Measurements from ENCODE around the gene ZNF653.
"Not testable (repeated sequence)": the region's sequence is repeated elsewhere in the genome, so short reads cannot be mapped to it uniquely, and the experiment has no call there.

The ZNF653 gene

GRCh38 chr19:11433526-11433925 lies 72.1 kb downstream of the ZNF653 start:
- DNase-seq (ENCODE audit: low spot score) = not testable (repeated sequence)
